ENCODE measurements around the gene IZUMO1.

The IZUMO1 gene

DNA sequence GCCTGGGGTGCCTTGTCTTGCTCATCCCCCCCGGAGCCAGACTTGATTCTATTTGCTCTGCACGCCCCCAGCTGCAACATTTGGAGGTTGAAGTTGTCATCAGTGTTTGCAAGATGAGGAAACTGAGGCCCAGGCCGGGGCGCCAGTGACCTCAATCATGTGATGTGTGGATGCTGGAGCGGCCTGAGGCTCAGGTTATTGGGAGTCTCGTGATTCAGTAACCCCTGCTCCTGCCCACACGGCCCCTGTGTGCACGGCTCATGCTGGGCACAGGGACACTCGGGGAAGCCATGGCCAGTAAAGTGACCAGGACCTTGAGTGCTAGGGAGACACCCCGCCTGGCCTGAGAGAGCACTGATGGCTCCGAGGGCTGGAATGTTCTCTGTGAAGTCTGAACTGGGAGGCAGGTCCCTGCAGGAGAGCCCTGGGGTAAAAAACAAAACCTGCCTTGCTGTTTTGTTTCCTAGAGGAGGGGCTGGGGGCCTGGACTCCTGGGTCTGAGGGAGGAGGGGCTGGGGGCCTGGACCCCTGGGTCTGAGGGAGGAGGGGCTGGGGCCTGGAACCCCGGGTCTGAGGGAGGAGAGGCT lies 10.5 kb upstream of the IZUMO1 start:
- DNase-seq (ENCODE audit: low read depth in 1 of 2, low spot score in 1 of 2) = no peak

DNA sequence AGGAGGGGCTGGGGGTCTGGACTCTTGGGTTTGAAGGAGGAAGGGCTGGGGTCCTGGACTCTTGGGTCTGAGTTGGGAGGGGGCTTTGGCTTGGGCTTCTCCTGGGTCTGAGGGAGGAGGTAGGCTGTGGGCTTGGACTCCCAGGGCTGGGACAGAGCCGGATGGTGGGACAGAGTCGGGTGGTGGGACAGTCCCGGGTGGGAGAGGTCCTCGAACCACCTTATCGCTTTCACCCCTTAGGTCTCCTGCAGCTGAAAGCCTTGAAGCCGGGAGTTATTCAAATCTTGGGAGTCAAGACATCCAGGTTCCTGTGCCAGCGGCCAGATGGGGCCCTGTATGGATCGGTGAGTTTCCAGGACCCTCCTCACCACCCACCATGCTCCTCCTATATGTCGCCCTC lies 10.0 kb upstream of the IZUMO1 start:
- no peak for DNase-seq (ENCODE audit: low read depth in 1 of 2, low spot score in 1 of 2)

DNA sequence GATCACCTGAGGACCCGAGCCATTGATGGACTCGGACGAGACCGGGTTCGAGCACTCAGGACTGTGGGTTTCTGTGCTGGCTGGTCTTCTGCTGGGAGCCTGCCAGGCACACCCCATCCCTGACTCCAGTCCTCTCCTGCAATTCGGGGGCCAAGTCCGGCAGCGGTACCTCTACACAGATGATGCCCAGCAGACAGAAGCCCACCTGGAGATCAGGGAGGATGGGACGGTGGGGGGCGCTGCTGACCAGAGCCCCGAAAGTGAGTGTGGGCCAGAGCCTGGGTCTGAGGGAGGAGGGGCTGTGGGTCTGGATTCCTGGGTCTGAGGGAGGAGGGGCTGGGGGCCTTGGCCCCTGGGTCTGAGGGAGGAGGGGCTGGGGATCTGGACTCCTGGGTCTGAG lies 9.5 kb upstream of the IZUMO1 start:
- DNase-seq (ENCODE audit: low read depth in 1 of 2, low spot score in 1 of 2) = no peak

GRCh38 chr19:48755787-48756186 lies 9.1 kb upstream of the IZUMO1 start:
- no peak for DNase-seq (ENCODE audit: low read depth in 1 of 2, low spot score in 1 of 2)

DNA sequence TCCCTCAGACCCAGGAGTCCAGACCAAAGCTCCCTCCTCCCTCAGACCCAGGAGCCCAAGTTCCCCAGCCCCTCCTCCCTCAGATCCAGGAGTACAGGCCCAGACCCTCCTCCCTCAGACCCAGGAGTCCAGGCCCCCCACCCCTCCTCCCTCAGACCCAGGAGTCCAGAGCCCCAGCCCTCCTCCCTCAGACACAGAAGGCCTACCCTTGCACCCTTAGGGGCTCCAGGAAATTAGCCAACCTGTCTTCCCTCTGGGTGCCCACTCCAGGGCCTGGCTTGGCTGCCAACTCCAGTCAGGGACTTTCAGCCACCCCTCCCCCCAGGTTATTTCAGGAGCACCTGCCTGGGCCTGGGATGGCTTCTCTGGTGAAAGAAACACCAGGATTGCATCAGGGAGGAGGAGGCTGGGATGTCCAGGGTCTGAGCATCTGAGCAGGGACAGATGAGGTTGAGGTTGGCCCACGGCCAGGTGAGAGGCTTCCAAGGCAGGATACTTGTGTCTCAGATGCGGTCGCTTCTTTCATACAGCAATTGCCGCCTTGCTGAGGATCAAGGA lies 8.5 kb upstream of the IZUMO1 start, which contains the start of gene FGF21:
Gene FGF21 (plus strand): TSS at position 441 of the 558 bp plus-strand sequence. CDS start 713 bp downstream, outside the sequence.
- no peak for DNase-seq (ENCODE audit: low read depth in 1 of 2, low spot score in 1 of 2)

DNA sequence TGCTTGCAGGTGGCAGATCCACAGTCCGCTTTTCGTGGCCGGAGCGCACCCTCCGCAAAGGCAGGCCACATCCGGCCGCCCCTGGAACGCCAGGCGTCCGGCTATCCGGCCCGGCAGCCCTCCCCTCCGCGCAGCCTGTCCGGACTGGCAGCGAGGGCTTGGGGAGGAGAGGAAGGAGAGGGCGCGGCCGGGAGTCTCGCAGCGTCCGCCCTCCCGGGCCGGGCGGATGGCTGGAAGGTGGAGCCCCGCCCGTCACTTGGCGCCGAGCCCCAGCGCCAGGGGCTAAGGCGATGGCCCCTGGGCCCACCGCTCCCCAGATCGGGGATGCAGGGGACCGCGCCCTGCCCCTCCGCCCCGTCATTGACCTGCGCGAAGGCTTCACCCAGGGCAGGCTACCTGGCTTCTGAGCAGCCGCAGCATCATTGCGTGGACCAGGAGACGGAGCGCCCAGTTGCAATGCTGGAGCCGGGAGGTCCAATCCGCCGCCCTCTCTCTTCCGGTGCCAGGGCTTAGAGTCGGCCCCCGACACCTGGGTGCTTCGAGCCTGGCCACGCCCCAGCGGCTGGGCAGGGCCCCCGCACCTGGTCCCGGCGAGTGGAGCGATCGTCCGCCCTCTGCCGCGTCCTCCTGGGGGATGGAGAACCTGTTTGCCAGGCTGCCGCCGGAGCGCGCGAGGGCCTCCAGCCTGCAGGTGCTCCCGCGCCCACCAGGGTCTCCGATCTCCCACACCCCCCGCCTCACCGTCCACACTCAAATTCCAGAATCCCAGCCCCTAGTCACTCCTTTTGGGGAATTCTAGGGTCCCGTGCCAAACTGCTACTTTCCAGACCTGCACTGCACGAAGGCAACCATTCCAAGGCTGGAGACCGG lies 6.0 kb upstream of the IZUMO1 start, which contains the start of gene FUT1:
Gene FUT1 (minus strand): TSS at position 146 of the 870 bp plus-strand sequence. CDS start 1,360 bp downstream, outside the sequence.
- no peak for DNase-seq (ENCODE audit: low read depth in 1 of 2, low spot score in 1 of 2)

DNA sequence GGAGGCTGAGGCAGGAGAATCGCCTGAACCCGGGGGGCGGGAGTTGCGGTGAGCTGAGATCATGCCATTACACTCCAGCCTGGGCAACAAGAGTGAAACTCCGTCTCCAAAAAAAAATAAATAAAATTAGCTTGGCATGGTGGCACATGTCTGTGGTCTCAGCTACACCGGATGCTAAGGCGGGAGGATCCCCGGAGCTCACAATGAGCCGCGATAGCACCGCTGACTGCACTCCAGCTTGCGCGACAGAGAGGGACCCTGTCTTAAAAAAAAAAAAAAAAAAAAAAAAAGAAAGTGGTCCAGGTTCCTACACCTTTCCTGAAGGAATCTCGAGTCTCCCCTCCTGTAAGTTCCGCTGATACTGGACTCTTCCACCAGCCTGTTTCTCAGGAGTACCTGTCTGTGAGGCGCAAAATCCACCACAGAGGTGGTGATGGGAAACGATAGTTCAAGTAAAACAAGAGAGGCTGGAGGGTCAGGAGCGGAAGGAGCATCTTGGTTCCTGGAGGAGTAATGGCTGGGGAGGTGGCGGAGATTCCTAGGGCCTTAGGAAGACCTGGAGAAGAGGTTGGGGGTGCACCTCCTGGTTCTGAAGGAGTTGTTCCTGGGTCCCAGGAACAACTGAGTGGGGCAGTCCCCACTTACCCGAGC lies 5.3 kb upstream of the IZUMO1 start:
- DNase-seq (ENCODE audit: low read depth in 1 of 2, low spot score in 1 of 2) = no peak

DNA sequence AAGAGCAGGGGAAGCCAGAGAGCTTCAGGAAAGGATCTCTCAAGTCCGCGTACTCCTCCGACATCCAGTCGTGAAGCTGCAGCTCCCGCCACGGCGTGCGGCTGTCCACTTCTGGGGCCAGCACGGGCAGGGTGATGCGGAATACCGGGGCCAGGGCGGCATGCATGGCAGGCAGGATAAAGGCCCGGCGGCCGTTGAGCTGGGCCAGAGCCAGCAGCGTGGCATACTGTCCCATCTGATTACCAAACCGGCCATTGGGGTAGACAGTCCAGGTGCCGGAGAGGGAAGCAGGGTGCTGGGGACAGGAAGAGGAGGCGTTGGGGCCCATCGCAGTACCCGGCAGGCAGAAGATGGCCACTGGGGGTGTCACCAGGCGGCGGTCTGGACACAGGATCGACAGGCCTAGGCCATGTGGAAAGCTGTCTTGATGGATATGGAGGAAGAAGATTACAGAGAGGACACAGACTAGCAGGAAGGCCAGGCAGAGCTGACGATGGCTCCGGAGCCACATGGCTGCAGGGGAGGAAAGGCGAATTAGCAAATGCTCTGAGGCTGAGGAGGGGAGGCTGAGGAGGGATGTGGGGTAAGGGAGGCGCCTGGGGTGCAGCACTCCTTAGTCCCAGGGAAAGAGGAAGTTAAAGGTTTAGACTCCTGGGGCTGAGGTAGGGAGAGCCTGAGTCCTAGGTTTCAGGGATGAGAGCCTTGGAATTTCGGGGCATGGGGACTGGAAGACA lies 4.2 kb upstream of the IZUMO1 start:
- DNase-seq (ENCODE audit: low read depth in 1 of 2, low spot score in 1 of 2) = no peak

DNA sequence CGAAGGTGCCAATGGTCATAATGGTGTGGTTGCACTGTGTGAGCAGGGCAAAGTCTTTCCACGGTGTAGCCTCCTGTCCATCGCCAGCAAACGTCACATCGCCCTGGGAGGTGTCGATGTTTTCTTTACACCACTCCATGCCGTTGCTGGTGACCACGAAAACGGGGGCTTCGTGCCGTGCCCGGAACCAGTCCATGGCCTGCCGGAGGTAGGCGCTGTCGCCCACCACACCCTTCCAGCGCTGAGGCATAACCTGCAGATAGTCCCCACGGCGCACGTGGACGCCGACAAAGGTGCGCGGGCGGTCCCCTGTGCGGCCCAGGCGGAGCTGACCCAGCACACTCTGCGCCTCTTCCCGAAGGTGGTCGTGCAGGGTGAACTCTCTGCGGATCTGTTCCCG lies 3.6 kb upstream of the IZUMO1 start:
- DNase-seq (ENCODE audit: low read depth in 1 of 2, low spot score in 1 of 2) = no peak

DNA sequence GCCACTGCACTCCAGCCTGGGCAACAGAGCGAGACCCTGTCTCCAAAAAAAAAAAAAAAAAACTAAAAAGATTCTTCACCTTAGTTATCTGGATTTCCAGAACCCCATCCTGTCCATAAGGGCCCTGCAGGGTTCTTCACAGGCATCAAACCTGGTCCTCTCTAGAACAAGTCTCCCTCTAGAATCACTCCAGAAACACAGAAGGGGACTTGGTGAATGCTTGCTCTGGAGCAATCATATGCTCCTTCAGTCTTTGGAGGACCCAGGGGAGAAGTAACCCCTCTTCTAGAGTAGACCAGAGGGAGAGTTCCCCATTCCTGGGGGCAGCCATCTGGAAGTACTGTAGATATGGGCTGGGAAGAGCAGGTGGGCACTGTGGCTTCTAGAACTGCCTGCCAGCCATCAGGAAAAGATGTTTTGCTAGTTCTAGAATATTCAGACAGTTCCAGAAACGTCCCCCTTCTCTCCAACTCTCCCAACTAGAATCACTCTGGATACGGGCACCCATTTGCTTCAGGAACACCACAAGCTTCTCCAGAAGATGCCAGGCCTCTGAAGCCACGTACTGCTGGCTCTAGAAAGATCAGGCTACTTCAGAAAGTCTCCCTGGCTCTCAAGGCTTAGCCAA lies 3.0 kb upstream of the IZUMO1 start:
- DNase-seq (ENCODE audit: low read depth in 1 of 2, low spot score in 1 of 2) = no peak

GRCh38 chr19:48746110-48746509 lies 599 bp downstream of the IZUMO1 start:
- no peak for DNase-seq (ENCODE audit: low read depth in 1 of 2, low spot score in 1 of 2)

- DNase-seq (ENCODE audit: low read depth in 1 of 2, low spot score in 1 of 2) = no peak
Observed at GRCh38 chr19:48745208-48745995, 1.3 kb downstream of the IZUMO1 start.

- no peak for DNase-seq (ENCODE audit: low read depth in 1 of 2, low spot score in 1 of 2)
Observed at GRCh38 chr19:48742096-48742495, 4.6 kb downstream of the IZUMO1 start.

DNA sequence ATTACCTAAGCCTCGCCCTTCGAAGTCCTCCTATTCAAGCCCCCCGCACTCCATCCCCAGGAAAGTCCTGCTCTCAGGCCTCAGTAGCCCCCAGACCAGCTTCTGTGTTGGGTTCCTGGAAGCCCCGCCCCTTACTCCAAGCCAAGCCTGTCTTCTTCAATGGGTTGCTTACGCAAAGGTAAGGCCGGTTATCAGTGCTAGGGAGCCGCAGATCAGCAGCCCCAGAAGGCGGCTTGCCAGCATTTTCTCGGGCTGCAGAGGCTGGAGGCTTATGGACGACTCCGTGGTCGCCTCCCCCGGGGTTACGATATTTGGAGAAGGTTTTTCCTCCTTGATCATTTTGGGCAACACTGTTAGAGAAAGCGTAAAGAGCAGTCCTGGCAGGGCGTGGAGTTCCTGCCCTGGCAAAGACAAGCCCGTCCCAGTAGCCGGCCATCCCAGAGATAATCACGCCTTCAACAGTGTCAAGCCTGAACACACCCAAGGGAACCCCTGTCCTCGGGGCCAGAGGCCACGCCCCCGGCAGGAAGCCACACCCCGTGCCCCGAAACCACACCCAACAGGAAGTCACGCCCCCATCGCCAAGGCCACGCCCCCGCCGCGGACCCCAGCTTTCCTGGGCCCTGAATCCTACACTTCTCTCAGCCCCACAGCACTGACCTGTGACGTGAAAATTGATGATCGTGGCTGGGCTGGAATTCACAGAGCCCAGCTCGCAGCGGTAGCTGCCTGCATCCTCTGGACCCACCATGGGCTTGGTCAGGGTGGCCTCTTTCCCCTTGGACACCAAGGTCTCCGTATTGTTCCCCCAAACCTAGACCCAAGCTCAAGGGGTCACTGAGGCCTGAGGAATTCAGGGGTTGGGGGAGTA lies 5.3 kb downstream of the IZUMO1 start:
- DNase-seq (ENCODE audit: low read depth in 1 of 2, low spot score in 1 of 2) = no peak

DNA sequence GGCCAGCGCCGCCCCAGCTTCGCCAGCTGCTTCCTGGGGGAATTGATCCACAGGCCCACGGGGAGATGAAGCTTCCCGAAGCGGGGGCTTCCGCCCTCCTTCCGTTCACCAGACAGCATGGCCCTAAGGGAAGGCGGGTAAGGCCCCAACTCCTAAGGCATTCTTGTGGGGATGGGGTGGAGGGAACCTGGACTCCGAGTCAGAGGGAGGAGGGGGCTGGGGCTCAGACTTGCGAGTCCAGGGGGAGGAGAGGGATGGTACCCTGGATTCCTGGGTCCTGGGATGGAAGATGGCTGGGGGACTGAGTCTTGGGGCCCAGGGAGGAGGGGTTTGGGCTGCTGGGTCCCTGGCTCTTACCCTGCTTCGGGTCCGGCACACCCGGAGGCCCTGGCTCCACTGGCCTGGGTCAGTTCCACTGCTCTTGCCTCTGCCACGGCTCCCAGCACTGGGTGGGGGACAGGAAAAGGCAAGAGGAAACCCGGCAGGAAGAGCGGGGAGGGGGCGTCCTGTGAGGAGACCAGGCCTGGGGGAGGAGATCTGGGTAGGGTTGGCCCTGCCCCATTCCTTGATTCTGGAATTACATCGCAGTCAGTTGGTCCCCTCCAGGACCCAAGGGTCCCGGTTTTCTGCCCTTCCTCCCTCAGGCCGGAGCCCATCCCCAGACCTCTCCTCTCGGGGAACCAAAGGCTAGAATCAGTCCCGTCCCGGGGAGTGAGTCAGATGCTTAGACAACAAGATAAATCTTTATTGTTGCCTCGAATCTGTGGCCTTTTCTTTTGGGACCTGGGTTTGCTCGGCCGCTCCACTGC lies 6.3 kb downstream of the IZUMO1 start, which contains the start of gene RASIP1:
Gene RASIP1 (minus strand): TSS at position 447 of the 809 bp plus-strand sequence. CDS start 328 bp downstream, at position 119.
- DNase-seq (ENCODE audit: low read depth in 1 of 2, low spot score in 1 of 2) = no peak

DNA sequence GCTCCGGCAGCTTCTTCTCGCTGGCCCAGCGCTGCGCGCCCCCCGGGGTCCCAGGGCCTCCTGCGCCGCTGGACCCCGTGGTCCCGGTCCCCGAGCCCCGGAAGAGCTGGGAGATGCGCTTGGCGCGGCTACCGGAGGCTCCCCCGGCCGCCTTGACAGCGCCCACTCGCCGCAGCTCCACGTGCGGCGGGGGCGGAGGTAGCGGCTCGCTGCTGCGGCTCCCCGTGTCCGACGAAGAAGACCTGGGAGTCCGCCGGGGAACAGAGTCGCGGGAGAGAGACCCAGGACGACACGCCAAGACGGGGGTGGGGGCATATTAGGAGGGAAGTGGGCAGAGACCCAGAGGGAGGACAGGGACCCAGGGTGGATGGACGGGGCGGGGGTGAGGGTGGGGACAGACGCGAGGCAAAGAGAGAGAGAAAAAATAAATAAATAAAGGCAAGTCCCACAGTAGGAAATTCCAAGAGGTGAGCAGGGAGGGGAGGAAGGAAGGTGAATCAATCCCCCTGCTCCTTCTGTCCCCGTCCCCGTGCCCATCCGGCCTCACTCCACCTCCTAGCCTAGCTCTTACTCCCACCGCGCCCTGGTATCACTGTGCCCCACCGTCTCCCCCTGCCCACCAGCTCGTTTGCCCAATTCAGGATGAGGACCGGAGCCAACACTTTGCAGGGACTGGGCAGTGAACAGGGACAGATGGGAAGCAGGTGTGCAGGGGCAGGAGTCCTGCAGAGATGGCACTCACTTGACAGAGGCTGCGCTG lies 7.1 kb downstream of the IZUMO1 start:
- no peak for DNase-seq (ENCODE audit: low read depth in 1 of 2, low spot score in 1 of 2)

Data from activated T-helper 1 cell treated with anti-CD3 and anti-CD28 coated beads, Interleukin-2, amount 50 U/mL, for 16 hours (primary cell).